ENCODE measurements around the gene BORCS5.

DNA sequence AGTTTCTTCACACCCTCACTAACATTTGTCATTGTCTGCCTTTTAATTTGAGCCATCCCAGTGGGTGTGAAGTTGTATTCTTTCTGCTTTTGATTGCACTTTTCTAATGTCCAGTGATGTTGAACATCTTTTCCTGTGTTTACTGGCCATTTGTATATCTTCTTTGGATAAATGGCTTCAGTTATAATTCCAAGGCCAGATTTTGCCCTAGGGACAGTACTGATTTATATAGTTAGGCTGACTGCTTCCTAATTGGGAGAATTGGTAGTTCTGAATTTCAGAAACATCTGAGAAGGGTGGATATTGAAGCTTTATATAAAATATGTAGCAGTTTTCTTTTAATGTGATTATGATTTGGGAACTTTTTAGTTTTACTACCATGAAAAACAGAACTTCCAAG is 97.4 kb downstream of the BORCS5 start:
- TF ChIP-seq FOXP2 (optimal IDR thresholded peaks at IDR 0.05; ENCODE audit: borderline replicate concordance, extremely low read depth, extremely low read length, insufficient read depth): no peak
- TF ChIP-seq POLR2AphosphoS5 (IDR thresholded peaks at IDR 0.05; ENCODE audit: low read depth, low read length): no peak

Measured in PFSK-1 (cell line).